IMR-90 (cell line): Measurements from ENCODE around the gene GPR142. TPM values are rescaled to one million over a fixed set of nuclear protein-coding genes. Genes with fewer than 3 reads are reported as not detected.

Source experiments
- ATAC-seq: fragments of 200-7000 bp; cut with Tn5 transposase; 2 replicates; pipeline ENCODE4 v1.9.1; 2020; ENCODE audit warnings: low read depth, mild to moderate bottlenecking, moderate library complexity
- BruUV-seq: library from RNA; stranded (reverse); fragments of 400-500 nt; replicated peaks from 2 replicates; lab custom pipeline; 2021; lab: Mats Ljungman, UMichigan
- CTCF ChIA-PET: fragments of 300-600 bp; formaldehyde crosslinking; extraction: SDS; loops from one replicate; lab custom pipeline; 2021; ENCODE audit warnings: antibody characterized with exemption; lab: Yijun Ruan, JAX
- POLR2A ChIA-PET: fragments of 300-600 bp; sonication (Branson Sonifier 250); formaldehyde crosslinking; loops from one replicate; lab custom pipeline; 2022; ENCODE audit warnings: antibody characterized with exemption; ENCODE audit not compliant: unreplicated experiment; lab: Charles Lee
- DNase-seq: peaks from one replicate; pipeline ENCODE4 v3.0.0; 2013
- H2AFZ ChIP-seq: replicated peaks from 2 replicates; pipeline ENCODE3; 2013; ENCODE audit warnings: low read length, mild to moderate bottlenecking; ENCODE audit not compliant: poor library complexity
- H2AK5ac ChIP-seq: 2 replicates; pipeline ENCODE4 v1.6.1; 2013; ENCODE audit warnings: low read depth, low read length, inconsistent platforms
- H2AK9ac ChIP-seq: replicated peaks from 2 replicates; pipeline ENCODE3; 2013; ENCODE audit warnings: mild to moderate bottlenecking, low read depth, low read length, moderate library complexity; ENCODE audit not compliant: poor library complexity
- H2BK120ac ChIP-seq: 2 replicates; pipeline ENCODE4 v1.6.1; 2013; ENCODE audit warnings: low read depth, low read length, inconsistent platforms
- H2BK15ac ChIP-seq: 3 replicates; pipeline ENCODE4 v1.6.1; 2013; ENCODE audit warnings: low read depth, low read length, inconsistent platforms
- H2BK20ac ChIP-seq: 2 replicates; pipeline ENCODE4 v1.6.1; 2013; ENCODE audit warnings: low read depth, mild to moderate bottlenecking, inconsistent platforms, low read length, moderate library complexity
- H2BK5ac ChIP-seq: 2 replicates; pipeline ENCODE4 v1.6.1; 2013; ENCODE audit warnings: mild to moderate bottlenecking, low read depth, low read length, inconsistent platforms; ENCODE audit not compliant: poor library complexity, severe bottlenecking
- H3K14ac ChIP-seq: replicated peaks from 2 replicates; pipeline ENCODE4 v1.6.1; 2013; ENCODE audit warnings: low read depth, low read length, inconsistent platforms
- H3K18ac ChIP-seq: 2 replicates; pipeline ENCODE4 v1.6.1; 2013; ENCODE audit warnings: low read depth, low read length, control low read depth
- H3K23ac ChIP-seq: 2 replicates; pipeline ENCODE4 v1.6.1; 2013; ENCODE audit warnings: low read depth, low read length, inconsistent platforms
- H3K27ac ChIP-seq: 2 replicates; pipeline ENCODE4 v1.5.1; 2013; ENCODE audit warnings: mild to moderate bottlenecking, control low read depth, low read length; ENCODE audit not compliant: insufficient read depth
- H3K27me3 ChIP-seq: 2 replicates; pipeline ENCODE4 v1.6.1; 2013; ENCODE audit warnings: low read length; ENCODE audit not compliant: control insufficient read depth, insufficient read depth
- H3K36me3 ChIP-seq: 2 replicates; pipeline ENCODE4 v1.6.1; 2013; ENCODE audit warnings: low read length, mixed read lengths; ENCODE audit not compliant: control insufficient read depth, insufficient read depth
- H3K4ac ChIP-seq: 2 replicates; pipeline ENCODE4 v1.6.1; 2013; ENCODE audit warnings: low read depth, low read length, inconsistent platforms
- H3K4me1 ChIP-seq: 2 replicates; pipeline ENCODE4 v1.6.1; 2013; ENCODE audit warnings: low read length, mixed read lengths; ENCODE audit not compliant: control insufficient read depth, insufficient read depth
- H3K4me2 ChIP-seq: 2 replicates; pipeline ENCODE4 v1.6.1; 2013; ENCODE audit warnings: low read depth, mild to moderate bottlenecking, control low read depth, low read length, moderate library complexity
- H3K4me3 ChIP-seq: 2 replicates; pipeline ENCODE4 v1.5.1; 2013; ENCODE audit warnings: low read depth, mild to moderate bottlenecking, control low read depth, low read length, moderate library complexity; ENCODE audit not compliant: insufficient read depth
- H3K56ac ChIP-seq: 2 replicates; pipeline ENCODE4 v1.6.1; 2013; ENCODE audit warnings: low read length, inconsistent platforms; ENCODE audit not compliant: insufficient read depth; ENCODE audit errors: extremely low read depth
- H3K79me1 ChIP-seq, 2 experiments: 2 replicates each; pipeline ENCODE4 v1.6.1; 2013; ENCODE audit warnings: low read length in 2 of 2, inconsistent platforms in 1 of 2, low read depth in 1 of 2
- H3K9ac ChIP-seq: 2 replicates; pipeline ENCODE4 v1.6.1; 2013; ENCODE audit warnings: low read depth, low read length, control low read depth
- H3K9me1 ChIP-seq: 2 replicates; pipeline ENCODE4 v1.6.1; 2013; ENCODE audit warnings: low read length, inconsistent platforms; ENCODE audit not compliant: insufficient read depth
- H3K9me3 ChIP-seq: 2 replicates; pipeline ENCODE4 v1.6.1; 2013; ENCODE audit warnings: low read length; ENCODE audit not compliant: control insufficient read depth, insufficient read depth
- H4K20me1 ChIP-seq: 2 replicates; pipeline ENCODE4 v1.6.1; 2013; ENCODE audit warnings: low read length, inconsistent platforms; ENCODE audit not compliant: insufficient read depth
- H4K5ac ChIP-seq: 2 replicates; pipeline ENCODE4 v1.6.1; 2013; ENCODE audit warnings: mild to moderate bottlenecking, low read depth, low read length, control low read depth
- H4K8ac ChIP-seq, 2 experiments: 2 replicates each; pipeline ENCODE4 v1.6.1; 2013; ENCODE audit warnings: low read depth in 2 of 2, low read length in 2 of 2, control low read depth in 1 of 2, inconsistent platforms in 1 of 2
- H4K91ac ChIP-seq: 2 replicates; pipeline ENCODE4 v1.6.1; 2013; ENCODE audit warnings: low read depth, low read length, inconsistent platforms; ENCODE audit not compliant: insufficient read depth
- CHD1 ChIP-seq: IDR thresholded peaks from 2 replicates; pipeline ENCODE4 v1.6.1; 2012; ENCODE audit warnings: low read depth, low read length, improper control_type of control experiment
- MAFK ChIP-seq: IDR thresholded peaks from 2 replicates; pipeline ENCODE4 v1.6.1; 2012; ENCODE audit warnings: low read depth, low read length, improper control_type of control experiment
- MXI1 ChIP-seq: IDR thresholded peaks from 2 replicates; pipeline ENCODE4 v1.6.1; 2012; ENCODE audit warnings: low read depth, mild to moderate bottlenecking, low read length, moderate library complexity, borderline replicate concordance
- RAD21 ChIP-seq: IDR thresholded peaks from 2 replicates; pipeline ENCODE4 v1.6.1; 2012; ENCODE audit warnings: low read length, improper control_type of control experiment
- SMC3 ChIP-seq: fragments of 150-350 bp; IDR thresholded peaks from 2 replicates; pipeline ENCODE4 v1.6.1; 2016; ENCODE audit warnings: low read depth, mild to moderate bottlenecking, antibody characterized with exemption, low read length, moderate library complexity
- WGBS, 2 experiments: methylation state at CpG; one replicate each; pipeline versions ENCODE4 v1.1.5 to v1.1.7; 2013; ENCODE audit warnings: missing lambda C conversion rate in 2 of 2; ENCODE audit not compliant: insufficient read length in 1 of 2; ENCODE audit errors: extremely low coverage in 2 of 2; 5-methylcytosine and 5-hydroxymethylcytosine counted together
- dilution Hi-C: fragments of 300-500 bp; cut with HindIII; formaldehyde crosslinking; loops from one replicate; pipeline ENCODE4 v1.14.3; 2018; ENCODE audit warnings: low sequenced_read_pairs; ENCODE audit not compliant: unreplicated experiment
- in situ Hi-C: fragments of 300-500 bp; cut with MboI; formaldehyde crosslinking; loops from 3 replicates; pipeline ENCODE4 v1.14.3; 2019; ENCODE audit warnings: low sequenced_read_pairs, inconsistent platforms, mixed read lengths
- intact Hi-C: fragments of 100-400 bp; cut with micrococcal nuclease; formaldehyde crosslinking; loops from 2 replicates; pipeline ENCODE4 v1.10.0; 2022
- polyA plus RNA-seq, 3 experiments: library from polyadenylated mRNA; depleted of rRNA; stranded (reverse); fragments of >200 nt; gene quantifications; 2 replicates each; pipeline ENCODE4 v1.2.3, GENCODE V29; 2012; ENCODE audit warnings: low replicate concordance in 1 of 3
- total RNA-seq: library from RNA; depleted of rRNA; stranded (reverse); fragments of >200 nt; gene quantifications from 2 replicates; pipeline ENCODE4 v1.2.3, GENCODE V29; 2012
- TF ChIP-seq, protein P1 (sequence below): conservative IDR thresholded peaks from 2 replicates; pipeline ENCODE4 v1.5.1; 2012; ENCODE audit warnings: mild to moderate bottlenecking, low read depth, low read length, improper control_type of control experiment
- TF ChIP-seq, protein P2 (sequence below): fragments of 150-350 bp; IDR thresholded peaks from 2 replicates; pipeline ENCODE4 v1.6.1; 2016; ENCODE audit warnings: low read depth, mild to moderate bottlenecking, low read length, moderate library complexity, borderline replicate concordance

Gene GPR142
- total and polyA plus RNA-seq, 2 of the 4 experiments (the other 2 are of a cell fraction), result not detected

DNA sequence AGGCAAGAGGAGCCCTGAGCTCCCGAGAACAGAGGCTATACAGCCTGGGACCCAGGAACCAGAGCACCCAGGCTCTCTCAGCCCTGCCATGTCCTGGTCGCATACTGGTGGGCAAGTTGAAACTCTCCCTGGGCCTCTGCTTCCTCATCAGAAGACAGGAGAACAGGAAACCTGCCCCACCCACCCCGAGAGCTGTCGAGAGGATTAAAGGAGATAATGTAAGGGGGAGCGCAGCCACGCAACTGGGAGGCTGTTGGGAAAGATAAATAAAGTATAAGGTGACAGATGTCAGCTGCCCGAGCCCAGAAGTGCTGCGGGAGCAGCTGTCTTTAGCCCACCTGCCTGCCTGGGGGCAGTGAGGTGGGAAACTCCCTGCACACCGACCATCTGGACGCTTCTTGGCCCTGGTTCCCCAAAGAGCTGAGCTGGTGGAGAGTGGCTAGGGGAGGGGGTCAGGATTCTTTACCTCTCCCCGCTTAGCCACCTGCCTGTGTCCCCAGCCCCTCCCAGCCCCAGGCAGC lies 34.5 kb upstream of the GPR142 start:
- H2AK5ac ChIP-seq, result no peak overlapping the region
- dilution Hi-C loops, result no loop called here
- H4K8ac ChIP-seq, result no peak overlapping the region
- TF ChIP-seq CHD1 (no peak), MXI1 (no peak), RAD21 (no peak), MAFK (no peak), SMC3 (no peak)
- TF ChIP-seq, protein P1, sequence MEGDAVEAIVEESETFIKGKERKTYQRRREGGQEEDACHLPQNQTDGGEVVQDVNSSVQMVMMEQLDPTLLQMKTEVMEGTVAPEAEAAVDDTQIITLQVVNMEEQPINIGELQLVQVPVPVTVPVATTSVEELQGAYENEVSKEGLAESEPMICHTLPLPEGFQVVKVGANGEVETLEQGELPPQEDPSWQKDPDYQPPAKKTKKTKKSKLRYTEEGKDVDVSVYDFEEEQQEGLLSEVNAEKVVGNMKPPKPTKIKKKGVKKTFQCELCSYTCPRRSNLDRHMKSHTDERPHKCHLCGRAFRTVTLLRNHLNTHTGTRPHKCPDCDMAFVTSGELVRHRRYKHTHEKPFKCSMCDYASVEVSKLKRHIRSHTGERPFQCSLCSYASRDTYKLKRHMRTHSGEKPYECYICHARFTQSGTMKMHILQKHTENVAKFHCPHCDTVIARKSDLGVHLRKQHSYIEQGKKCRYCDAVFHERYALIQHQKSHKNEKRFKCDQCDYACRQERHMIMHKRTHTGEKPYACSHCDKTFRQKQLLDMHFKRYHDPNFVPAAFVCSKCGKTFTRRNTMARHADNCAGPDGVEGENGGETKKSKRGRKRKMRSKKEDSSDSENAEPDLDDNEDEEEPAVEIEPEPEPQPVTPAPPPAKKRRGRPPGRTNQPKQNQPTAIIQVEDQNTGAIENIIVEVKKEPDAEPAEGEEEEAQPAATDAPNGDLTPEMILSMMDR, result no peak
- TF ChIP-seq, protein P2, sequence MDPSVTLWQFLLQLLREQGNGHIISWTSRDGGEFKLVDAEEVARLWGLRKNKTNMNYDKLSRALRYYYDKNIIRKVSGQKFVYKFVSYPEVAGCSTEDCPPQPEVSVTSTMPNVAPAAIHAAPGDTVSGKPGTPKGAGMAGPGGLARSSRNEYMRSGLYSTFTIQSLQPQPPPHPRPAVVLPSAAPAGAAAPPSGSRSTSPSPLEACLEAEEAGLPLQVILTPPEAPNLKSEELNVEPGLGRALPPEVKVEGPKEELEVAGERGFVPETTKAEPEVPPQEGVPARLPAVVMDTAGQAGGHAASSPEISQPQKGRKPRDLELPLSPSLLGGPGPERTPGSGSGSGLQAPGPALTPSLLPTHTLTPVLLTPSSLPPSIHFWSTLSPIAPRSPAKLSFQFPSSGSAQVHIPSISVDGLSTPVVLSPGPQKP, result no peak
- CTCF ChIA-PET, result no interaction called here
- H3K4ac ChIP-seq, result no peak overlapping the region
- no peaks in the 10 kb centered on the region for H3K9me1 ChIP-seq
- H3K27me3 ChIP-seq, result no peaks in the 10 kb centered on the region
- ATAC-seq, result no peak
- H4K5ac ChIP-seq, result no peak overlapping the region
- no peak overlapping the region for H3K14ac ChIP-seq
- H4K91ac ChIP-seq, result no peak overlapping the region
- H4K20me1 ChIP-seq, result no peaks in the 10 kb centered on the region
- H3K4me3 ChIP-seq, result no peak overlapping the region
- in situ Hi-C loops, result no loop called here
- no peak overlapping the region for H3K9ac ChIP-seq
- no peak for DNase-seq
- H3K9me3 ChIP-seq, result no peaks in the 10 kb centered on the region
- H3K18ac ChIP-seq, result no peak overlapping the region
- WGBS, 2 experiments, result 4% methylated on average over 3 of the region's 11 CpGs; no CpG with 5 or more reads in 1 of the 2 experiments
- H2AFZ ChIP-seq, result no peak overlapping the region
- H2BK120ac ChIP-seq, result no peak overlapping the region
- POLR2A ChIA-PET, result no interaction called here
- no peaks in the 10 kb centered on the region for H3K4me1 ChIP-seq
- no peak overlapping the region for H2BK20ac ChIP-seq
- no peak overlapping the region for H2BK5ac ChIP-seq
- H2AK9ac ChIP-seq, result no peak overlapping the region
- H3K27ac ChIP-seq, result no peak overlapping the region
- no peak overlapping the region for H3K56ac ChIP-seq
- H3K79me1 ChIP-seq, result no peaks in the 10 kb centered on the region
- intact Hi-C loops, result no loop called here
- H2BK15ac ChIP-seq, result no peak overlapping the region
- H3K23ac ChIP-seq, result no peak overlapping the region
- H3K4me2 ChIP-seq, result no peak overlapping the region
- no TSS peak for BruUV-seq
- H3K36me3 ChIP-seq, result no peaks in the 10 kb centered on the region
